Esophagus muscularis mucosa (tissue), 4 donors: ENCODE results near the gene MAPK9.

Source experiments
- EP300 ChIP-seq: sonication (generic); formaldehyde crosslinking; IDR thresholded peaks from one replicate; pipeline ENCODE4 v1.6.1; 2017; ENCODE audit warnings: antibody characterized with exemption
- POLR2A ChIP-seq: fragments of 450-650 bp; IDR thresholded peaks from one replicate; pipeline ENCODE4 v1.6.1; 2017; ENCODE audit warnings: antibody characterized with exemption, moderate library complexity, mild to moderate bottlenecking, low read depth
- POLR2AphosphoS5 ChIP-seq, 2 donors: sonication (generic); formaldehyde crosslinking; IDR thresholded peaks; one replicate each; pipeline ENCODE4 v1.6.1; 2017; ENCODE audit warnings: antibody characterized with exemption in 2 of 2
- TF ChIP-seq, protein P1 (sequence below), 3 experiments: fragments of 200-600 bp in 2 of 3; fragments of 450-650 bp in 1 of 3; sonication (generic) in 2 of 3; IDR thresholded peaks; one replicate each; pipeline ENCODE4 v1.5.1; 2017 to 2019; ENCODE audit warnings: antibody characterized with exemption in 3 of 3, mild to moderate bottlenecking in 2 of 3, moderate library complexity in 1 of 3

DNA sequence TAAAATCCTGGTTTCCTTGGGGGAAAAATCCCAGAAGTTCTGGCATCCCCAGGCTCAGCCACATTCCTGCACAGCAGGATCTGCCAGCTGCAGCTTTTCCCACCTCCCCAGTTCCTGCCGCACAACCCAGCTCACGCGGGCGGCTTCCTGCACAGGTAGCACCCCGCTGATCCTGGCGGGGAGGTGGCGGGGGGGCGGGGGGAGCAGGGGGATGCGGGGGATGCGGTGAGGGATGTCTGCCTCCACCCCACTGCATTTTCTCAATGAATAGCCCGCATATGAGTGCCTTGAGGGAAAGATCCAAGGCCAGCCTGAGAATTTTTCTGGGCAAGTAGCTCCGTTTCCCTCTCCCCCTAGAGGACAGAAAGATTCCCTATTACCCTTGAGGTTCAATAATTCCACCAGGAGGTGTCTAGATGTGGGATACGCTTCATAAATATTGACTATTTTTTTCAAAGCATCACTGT, 40.2 kb upstream of the MAPK9 start:
- TF ChIP-seq POLR2A (no peak), POLR2AphosphoS5 (IDR thresholded peaks at IDR 0.05) (no peak), EP300 (no peak)
- TF ChIP-seq, protein P1, sequence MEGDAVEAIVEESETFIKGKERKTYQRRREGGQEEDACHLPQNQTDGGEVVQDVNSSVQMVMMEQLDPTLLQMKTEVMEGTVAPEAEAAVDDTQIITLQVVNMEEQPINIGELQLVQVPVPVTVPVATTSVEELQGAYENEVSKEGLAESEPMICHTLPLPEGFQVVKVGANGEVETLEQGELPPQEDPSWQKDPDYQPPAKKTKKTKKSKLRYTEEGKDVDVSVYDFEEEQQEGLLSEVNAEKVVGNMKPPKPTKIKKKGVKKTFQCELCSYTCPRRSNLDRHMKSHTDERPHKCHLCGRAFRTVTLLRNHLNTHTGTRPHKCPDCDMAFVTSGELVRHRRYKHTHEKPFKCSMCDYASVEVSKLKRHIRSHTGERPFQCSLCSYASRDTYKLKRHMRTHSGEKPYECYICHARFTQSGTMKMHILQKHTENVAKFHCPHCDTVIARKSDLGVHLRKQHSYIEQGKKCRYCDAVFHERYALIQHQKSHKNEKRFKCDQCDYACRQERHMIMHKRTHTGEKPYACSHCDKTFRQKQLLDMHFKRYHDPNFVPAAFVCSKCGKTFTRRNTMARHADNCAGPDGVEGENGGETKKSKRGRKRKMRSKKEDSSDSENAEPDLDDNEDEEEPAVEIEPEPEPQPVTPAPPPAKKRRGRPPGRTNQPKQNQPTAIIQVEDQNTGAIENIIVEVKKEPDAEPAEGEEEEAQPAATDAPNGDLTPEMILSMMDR (IDR thresholded peaks at IDR 0.05), result no peak
